Endothelial cell of umbilical vein (primary cell): ENCODE measurements around the gene PSMC6. TPM values are rescaled to one million over a fixed set of nuclear protein-coding genes. Genes with fewer than 3 reads are reported as not detected.

ENCODE experiments used
- BruUV-seq: library from RNA; stranded (reverse); fragments of 400-500 nt; replicated peaks from 2 replicates; lab custom pipeline; 2021; lab: Mats Ljungman, UMichigan
- CTCF ChIA-PET: fragments of 300-600, 350-600 bp; sonication (Branson Sonifier 250); formaldehyde crosslinking; loops from one replicate; lab custom pipeline; 2021; ENCODE audit warnings: antibody characterized with exemption, inconsistent platforms; lab: Charles Lee
- POLR2A ChIA-PET: fragments of 300-600, 350-600 bp; sonication (Branson Sonifier 250); formaldehyde crosslinking; loops from one replicate; lab custom pipeline; 2021; ENCODE audit warnings: antibody characterized with exemption, inconsistent platforms; lab: Charles Lee
- DNase-seq: peaks from one replicate; pipeline ENCODE4 v3.0.0-alpha.2; 2011; ENCODE audit warnings: low read depth, low spot score
- FAIRE-seq: peaks from 2 replicates; lab custom pipeline; 2011; peaks lifted over from hg19 to GRCh38; lab: Jason Lieb, UNC
- H2AFZ ChIP-seq: 2 replicates; pipeline ENCODE4 v1.6.0; 2012; ENCODE audit warnings: low read depth, low read length, control low read depth, inconsistent platforms
- H3K27ac ChIP-seq: 2 replicates; pipeline ENCODE4 v1.5.1; 2011; ENCODE audit warnings: low read depth, mild to moderate bottlenecking, control low read depth, low read length, moderate library complexity; ENCODE audit not compliant: insufficient read depth
- H3K27me3 ChIP-seq, 2 experiments: 2 replicates each; pipeline versions ENCODE4 v1.6.0 to v1.6.1; 2011; ENCODE audit warnings: low read length in 2 of 2, mixed read lengths in 1 of 2; ENCODE audit not compliant: control insufficient read depth in 2 of 2, insufficient read depth in 2 of 2
- H3K36me3 ChIP-seq, 2 experiments: 2 replicates in 1 of 2; 3 replicates in 1 of 2; pipeline ENCODE4 v1.5.1; 2011; ENCODE audit warnings: low read length in 2 of 2, mild to moderate bottlenecking in 1 of 2, moderate library complexity in 1 of 2; ENCODE audit not compliant: control insufficient read depth in 2 of 2, insufficient read depth in 2 of 2; ENCODE audit errors: extremely low read depth in 1 of 2
- H3K4me1 ChIP-seq: 3 replicates; pipeline ENCODE4 v1.5.1; 2011; ENCODE audit warnings: mild to moderate bottlenecking, low read length; ENCODE audit not compliant: control insufficient read depth, insufficient read depth; ENCODE audit errors: extremely low read depth
- H3K4me2 ChIP-seq: 2 replicates; pipeline ENCODE4 v1.6.1; 2011; ENCODE audit warnings: low read length, control low read depth, mixed read lengths; ENCODE audit not compliant: insufficient read depth
- H3K4me3 ChIP-seq, 3 experiments: fragments of 200-600 bp in 1 of 3; sonication (generic), shearing (Covaris generic) in 1 of 3; replicated peaks in 1 of 3; 2 replicates each; pipeline ENCODE4 v1.5.1; 2011 to 2016; ENCODE audit warnings: control low read depth in 3 of 3, low read length in 3 of 3, mild to moderate bottlenecking in 2 of 3, inconsistent platforms in 1 of 3, low read depth in 1 of 3, moderate library complexity in 1 of 3; ENCODE audit not compliant: insufficient read depth in 1 of 3
- H3K79me2 ChIP-seq: 2 replicates; pipeline ENCODE4 v1.6.0; 2012; ENCODE audit warnings: low read length, inconsistent platforms; ENCODE audit not compliant: control insufficient read depth, insufficient read depth
- H3K9ac ChIP-seq: replicated peaks from 2 replicates; pipeline ENCODE3; 2011; ENCODE audit warnings: low read length, control low read depth; ENCODE audit not compliant: insufficient read depth; ENCODE audit errors: extremely low read depth
- H3K9me1 ChIP-seq: replicated peaks from 3 replicates; pipeline ENCODE4 v1.6.0; 2011; ENCODE audit warnings: mild to moderate bottlenecking, low read length; ENCODE audit not compliant: control insufficient read depth, insufficient read depth; ENCODE audit errors: extremely low read depth
- H3K9me3 ChIP-seq: replicated peaks from 2 replicates; pipeline ENCODE4 v1.5.1; 2012; ENCODE audit warnings: low read length, inconsistent platforms; ENCODE audit not compliant: control insufficient read depth, insufficient read depth
- H4K20me1 ChIP-seq: replicated peaks from 2 replicates; pipeline ENCODE3; 2011; ENCODE audit warnings: mild to moderate bottlenecking, low read length; ENCODE audit not compliant: control insufficient read depth, insufficient read depth; ENCODE audit errors: extremely low read depth
- EZH2 ChIP-seq: IDR thresholded peaks from 2 replicates; pipeline ENCODE4 v1.6.1; 2012; ENCODE audit warnings: borderline replicate concordance, low read depth, mild to moderate bottlenecking, moderate library complexity, low read length, inconsistent platforms; ENCODE audit not compliant: severe bottlenecking
- GATA2 ChIP-seq: IDR thresholded peaks from 2 replicates; pipeline ENCODE4 v1.7.0; 2011; ENCODE audit warnings: low read depth, mild to moderate bottlenecking, moderate library complexity, mixed read lengths, low read length; ENCODE audit not compliant: insufficient read length, insufficient read depth
- JUN ChIP-seq: IDR thresholded peaks from 2 replicates; pipeline ENCODE4 v1.6.1; 2011; ENCODE audit warnings: borderline replicate concordance, low read depth; ENCODE audit not compliant: insufficient read length, insufficient read depth
- POLR2A ChIP-seq: IDR thresholded peaks from 2 replicates; pipeline ENCODE4 v1.6.1; 2012; ENCODE audit warnings: low read depth, mild to moderate bottlenecking, control low read depth, low read length
- POLR2AphosphoS5 ChIP-seq: IDR thresholded peaks from 2 replicates; pipeline ENCODE4 v1.6.1; 2012; ENCODE audit warnings: low read depth, mild to moderate bottlenecking, control low read depth, low read length, moderate library complexity; ENCODE audit not compliant: insufficient read depth
- dilution Hi-C: fragments of 300-500 bp; cut with MboI; formaldehyde crosslinking; loops from one replicate; pipeline ENCODE4 v1.15.0; 2019; ENCODE audit warnings: low sequenced_read_pairs; ENCODE audit not compliant: extremely low pct_ligation_motif_present
- intact Hi-C: fragments of 100-400 bp; cut with micrococcal nuclease; formaldehyde crosslinking; loops from one replicate; pipeline ENCODE4 v1.10.0; 2022
- polyA plus RNA-seq, 4 experiments: library from polyadenylated mRNA; depleted of rRNA in 3 of 4; stranded (reverse) in 3 of 4; unstranded in 1 of 4; fragments of >200 nt; gene quantifications; 2 replicates each; pipeline versions ENCODE4 v1.2.1 to v1.2.3, GENCODE V29; 2011 to 2012; ENCODE audit warnings: missing spikeins in 1 of 4
- total RNA-seq: library from RNA; stranded (reverse); gene quantifications from 2 replicates; pipeline ENCODE4 v1.2.3, GENCODE V29; 2021

The PSMC6 gene
- total and polyA plus RNA-seq, 2 donors (not counting 3 experiments of a cell fraction or from before 2014, with no cell fraction given) = 44.0 to 103 TPM

- Histone ChIP-seq H3K4me2 (peak overlapping the region; percentile 72), H3K4me1 (peaks cover 3% of the 10 kb centered on the region), H3K27me3 (no peaks in the 10 kb centered on the region), H3K79me2 (peaks cover 16% of the 10 kb centered on the region), H4K20me1 (no peaks in the 10 kb centered on the region), H3K9ac (peak overlapping the region; percentile 45), H3K9me3 (no peaks in the 10 kb centered on the region), H2AFZ (no peak overlapping the region), H3K9me1 (no peaks in the 10 kb centered on the region), H3K27ac (no peak overlapping the region), H3K4me3 (peak overlapping the region in 2 of 3 experiments; percentile 9 to 18), H3K36me3 (peaks cover 0 to 11% of the 10 kb centered on the region in 2 experiments)
- FAIRE-seq (no peak), DNase-seq (no peak)
- ChIA-PET POLR2A (interaction anchor here (0.5 to 1.2 kb wide), 3 partner anchors 15 to 62 kb away, joined by 3 to 8 read pairs (median 5); partner anchors contain the start of gene GNPNAT1), CTCF (interaction anchor here (0.7 to 1.0 kb wide), 4 partner anchors 22 to 231 kb away, joined by 3 to 5 read pairs (median 3); partner anchors contain the start of genes FERMT2, GNPNAT1 and PSMC6)
- intact Hi-C loops (loop anchor here (1.0 kb wide), 1 partner anchor 62 kb away; the partner anchor contains the start of gene GNPNAT1), dilution Hi-C loops (no loop called here)
- TF ChIP-seq POLR2A (no peak), JUN (no peak), GATA2 (no peak), POLR2AphosphoS5 (no peak)
- BruUV-seq = no TSS peak
Measured at GRCh38 chr14:52729585-52729924, 22.6 kb downstream of the PSMC6 start.

GRCh38 chr14:52729925-52730708 lies 23.1 kb downstream of the PSMC6 start, which contains the start of gene STYX:
TSS of gene STYX (plus strand) at chr14:52730166. CDS start at chr14:52730475, 309 bp downstream.
- DNase-seq = peak; percentile 99
- Histone ChIP-seq H3K36me3 (peaks cover 0 to 8% of the 10 kb centered on the region in 2 experiments), H3K4me3 (peak within 1 kb of the TSS; percentile 50 to 98 (median 88)), H3K9ac (peak within 1 kb of the TSS; percentile 70), H4K20me1 (no peaks in the 10 kb centered on the region), H3K9me3 (no peaks in the 10 kb centered on the region), H3K27me3 (no peaks in the 10 kb centered on the region), H3K27ac (peak within 1 kb of the TSS; percentile 29), H3K79me2 (peaks cover 16% of the 10 kb centered on the region), H2AFZ (peak within 1 kb of the TSS; percentile 85), H3K4me2 (peak within 1 kb of the TSS; percentile 92), H3K9me1 (no peaks in the 10 kb centered on the region), H3K4me1 (peaks cover 3% of the 10 kb centered on the region)
- CTCF ChIA-PET = interaction anchor here (0.7 to 1.4 kb wide), 5 partner anchors 23 to 231 kb away, joined by 3 to 7 read pairs (median 3); partner anchors contain the start of genes FERMT2, GNPNAT1 and PSMC6
- POLR2A ChIA-PET = interaction anchor here (0.8 to 1.2 kb wide), 3 partner anchors 18 to 61 kb away, joined by 4 to 8 read pairs (median 5); partner anchors contain the start of gene GNPNAT1
- dilution Hi-C loops (no loop called here), intact Hi-C loops (loop anchor here (1.0 to 5.0 kb wide), 6 partner anchors 23 to 577 kb away; partner anchors contain the start of genes FERMT2, GNPNAT1, GPR137C and PSMC6)
- BruUV-seq = TSS peak; percentile 64
- no peak for TF ChIP-seq EZH2
- TF ChIP-seq POLR2AphosphoS5 = peak; percentile 79
- TF ChIP-seq GATA2 = no peak
- TF ChIP-seq POLR2A = peak; percentile 78
- FAIRE-seq = peak; percentile 94
